ENCODE measurements around the gene PSMG4. TPM values are rescaled to one million over a fixed set of nuclear protein-coding genes. Genes with fewer than 3 reads are reported as not detected.

Gene PSMG4
- polyA plus RNA-seq, 1 experiment, result 24.7 TPM

DNA sequence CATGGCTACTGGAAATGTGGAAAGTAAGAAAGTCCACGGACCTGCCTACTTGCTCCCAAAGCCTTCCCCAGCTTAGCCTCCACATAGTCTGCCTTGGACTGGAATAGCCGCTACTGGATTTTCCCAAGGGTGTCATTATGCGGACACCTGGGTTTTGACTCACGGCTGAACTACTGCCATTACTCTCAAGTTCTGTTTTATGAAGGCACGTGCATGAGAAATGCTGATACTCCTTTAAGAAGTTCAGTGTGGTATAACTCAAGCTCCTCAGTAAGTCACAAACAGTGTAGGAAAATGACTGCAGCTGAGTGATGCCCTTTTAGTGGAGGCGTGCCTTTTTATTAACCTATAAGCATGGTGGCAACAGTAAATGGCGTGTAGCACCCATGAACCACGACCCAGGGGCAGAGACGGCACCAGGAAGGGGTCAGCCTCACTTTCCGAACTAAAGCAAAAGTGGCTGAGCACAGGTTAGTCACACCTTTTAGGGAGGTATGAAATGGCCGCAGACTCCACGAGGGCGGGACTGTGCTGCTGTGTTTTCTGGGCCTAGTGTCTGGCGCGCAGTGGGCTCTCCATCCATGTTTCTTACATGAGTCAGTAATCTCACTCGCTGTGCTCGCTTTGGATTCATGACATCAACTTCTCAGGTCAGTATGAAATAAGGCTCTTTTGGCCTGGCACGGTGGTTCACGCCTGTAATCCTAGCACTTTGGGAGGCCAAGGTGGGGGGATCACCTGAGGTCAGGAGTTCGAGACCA, 23.9 kb downstream of the PSMG4 start:
- Histone ChIP-seq H3K27me3 (ENCODE audit: control insufficient read depth, insufficient read depth, low read length) (no peaks in the 10 kb centered on the region), H3K4me3 (ENCODE audit: low read depth, low read length) (no peak overlapping the region), H3K36me3 (ENCODE audit: control insufficient read depth, insufficient read depth, low read length) (no peaks in the 10 kb centered on the region)
- POLR2A ChIA-PET, result no interaction called here
- no peak for TF ChIP-seq CTCF (IDR thresholded peaks at IDR 0.05; ENCODE audit: insufficient read depth, low read depth, low read length)
- DNase-seq (ENCODE audit: low read depth), result no peak
- CTCF ChIA-PET, result interaction anchor here (1.0 to 6.3 kb wide), 8 partner anchors 9 to 714 kb away, joined by 3 to 74 read pairs (median 4); no protein-coding TSS in a partner anchor

GRCh38 chr6:3283241-3283640, 24.5 kb downstream of the PSMG4 start:
- ChIA-PET POLR2A (no interaction called here), CTCF (interaction anchor here (0.9 to 6.3 kb wide), 3 partner anchors 127 to 695 kb away, joined by 3 to 74 read pairs (median 3); no protein-coding TSS in a partner anchor)
- no peak for DNase-seq (ENCODE audit: low read depth)
- H3K36me3 ChIP-seq (ENCODE audit: control insufficient read depth, insufficient read depth, low read length), result no peaks in the 10 kb centered on the region
- no peak for TF ChIP-seq CTCF (IDR thresholded peaks at IDR 0.05; ENCODE audit: insufficient read depth, low read depth, low read length)
- H3K4me3 ChIP-seq (ENCODE audit: low read depth, low read length), result no peak overlapping the region
- no peaks in the 10 kb centered on the region for H3K27me3 ChIP-seq (ENCODE audit: control insufficient read depth, insufficient read depth, low read length)

GRCh38 chr6:3283641-3284435, 25.1 kb downstream of the PSMG4 start:
- Histone ChIP-seq H3K4me3 (ENCODE audit: low read depth, low read length) (no peak overlapping the region), H3K27me3 (ENCODE audit: control insufficient read depth, insufficient read depth, low read length) (no peaks in the 10 kb centered on the region), H3K36me3 (ENCODE audit: control insufficient read depth, insufficient read depth, low read length) (no peaks in the 10 kb centered on the region)
- DNase-seq (ENCODE audit: low read depth), result no peak
- no peak for TF ChIP-seq CTCF (IDR thresholded peaks at IDR 0.05; ENCODE audit: insufficient read depth, low read depth, low read length)
- ChIA-PET CTCF (interaction anchor here (0.6 to 6.3 kb wide), 5 partner anchors 9 to 707 kb away, joined by 3 to 74 read pairs (median 3); no protein-coding TSS in a partner anchor), POLR2A (no interaction called here)

DNA sequence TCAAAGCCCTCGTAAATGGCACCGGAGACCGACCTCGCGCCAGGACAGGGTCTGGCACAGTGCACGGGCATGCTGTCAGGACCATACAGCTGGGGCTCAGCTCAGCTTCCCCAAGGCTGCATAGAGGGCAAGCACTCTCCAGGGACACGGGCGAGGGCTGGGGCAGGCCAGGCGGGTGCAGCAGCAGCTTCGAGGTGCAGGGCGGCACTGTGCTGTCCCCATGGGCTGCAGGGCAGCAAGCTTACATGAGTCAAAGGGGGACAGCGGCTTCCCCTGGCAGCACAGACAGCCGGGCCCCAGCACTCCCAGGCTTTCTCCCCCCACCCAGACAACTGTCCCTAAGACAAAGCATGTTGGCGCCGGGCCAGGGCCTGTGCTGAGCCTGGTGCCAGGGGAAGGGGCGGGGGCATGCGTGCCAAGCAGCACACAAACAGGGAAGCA, 25.7 kb downstream of the PSMG4 start:
- Histone ChIP-seq H3K4me3 (ENCODE audit: low read depth, low read length) (no peak overlapping the region), H3K27me3 (ENCODE audit: control insufficient read depth, insufficient read depth, low read length) (no peaks in the 10 kb centered on the region), H3K36me3 (ENCODE audit: control insufficient read depth, insufficient read depth, low read length) (no peaks in the 10 kb centered on the region)
- no peak for TF ChIP-seq CTCF (IDR thresholded peaks at IDR 0.05; ENCODE audit: insufficient read depth, low read depth, low read length)
- no peak for DNase-seq (ENCODE audit: low read depth)
- ChIA-PET CTCF (interaction anchor here (0.6 to 2.1 kb wide), 5 partner anchors 10 to 706 kb away, joined by 3 to 8 read pairs (median 3); no protein-coding TSS in a partner anchor), POLR2A (no interaction called here)
